ENCODE results near the gene ADCY6.

DNA sequence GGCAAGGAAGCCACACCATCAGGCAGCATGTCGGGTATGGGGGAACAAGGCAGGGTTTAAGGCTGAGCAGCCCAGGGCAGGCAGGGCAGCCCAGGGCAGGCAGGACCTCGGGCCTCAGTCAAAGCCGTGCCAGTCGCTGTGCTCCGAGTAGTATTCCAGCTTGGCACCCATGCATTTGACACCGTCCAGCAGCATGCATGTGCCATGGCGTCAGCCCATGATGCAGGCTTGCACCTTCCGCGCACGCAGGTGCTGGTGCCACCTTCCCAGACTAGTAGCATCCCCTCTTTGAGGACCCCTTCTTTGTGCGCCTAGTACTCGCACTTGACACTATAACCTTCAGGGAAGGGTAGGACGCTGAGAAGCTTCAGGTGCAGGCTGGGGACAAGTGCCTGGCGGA is 11.6 kb upstream of the ADCY6 start:
- TF ChIP-seq POLR2A (IDR thresholded peaks at IDR 0.05) = no peak
- no peak for TF ChIP-seq CTCF (IDR thresholded peaks at IDR 0.05)

Data from adrenal gland (tissue), 5 donors.